Loucy (cell line): ENCODE measurements around the gene ELOVL6.

Source experiments
- EZH2phosphoT487 ChIP-seq: fragments of 200-600 bp; IDR thresholded peaks from 2 replicates; pipeline ENCODE4 v1.6.1; 2018; ENCODE audit warnings: antibody characterized with exemption, mild to moderate bottlenecking, moderate library complexity, borderline replicate concordance
- TF ChIP-seq, protein P1 (sequence below): fragments of 200-600 bp; sonication (generic); conservative IDR thresholded peaks from 2 replicates; pipeline ENCODE4 v1.5.1; 2014; ENCODE audit warnings: mild to moderate bottlenecking, antibody characterized with exemption, low read length

DNA sequence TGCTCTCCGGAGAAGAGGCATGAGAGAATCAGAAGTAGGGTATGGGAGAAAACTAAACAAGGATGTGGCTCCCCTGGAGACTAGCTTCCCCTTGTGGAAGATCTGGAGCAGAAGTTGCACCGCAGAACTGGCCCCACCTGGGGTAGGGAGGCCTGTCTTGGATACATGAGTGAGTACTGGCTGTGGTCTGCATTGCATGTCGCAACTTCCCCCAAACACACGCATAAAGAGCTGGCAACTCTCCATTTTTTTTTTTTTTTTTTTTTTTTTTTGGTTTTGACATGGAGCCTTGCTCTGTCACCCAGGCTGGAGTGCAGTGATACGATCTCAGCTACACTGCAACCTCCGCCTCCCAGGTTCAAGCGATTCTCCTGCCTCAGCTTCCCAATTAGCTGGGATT is 165.8 kb downstream of the ELOVL6 start:
- TF ChIP-seq, protein P1, sequence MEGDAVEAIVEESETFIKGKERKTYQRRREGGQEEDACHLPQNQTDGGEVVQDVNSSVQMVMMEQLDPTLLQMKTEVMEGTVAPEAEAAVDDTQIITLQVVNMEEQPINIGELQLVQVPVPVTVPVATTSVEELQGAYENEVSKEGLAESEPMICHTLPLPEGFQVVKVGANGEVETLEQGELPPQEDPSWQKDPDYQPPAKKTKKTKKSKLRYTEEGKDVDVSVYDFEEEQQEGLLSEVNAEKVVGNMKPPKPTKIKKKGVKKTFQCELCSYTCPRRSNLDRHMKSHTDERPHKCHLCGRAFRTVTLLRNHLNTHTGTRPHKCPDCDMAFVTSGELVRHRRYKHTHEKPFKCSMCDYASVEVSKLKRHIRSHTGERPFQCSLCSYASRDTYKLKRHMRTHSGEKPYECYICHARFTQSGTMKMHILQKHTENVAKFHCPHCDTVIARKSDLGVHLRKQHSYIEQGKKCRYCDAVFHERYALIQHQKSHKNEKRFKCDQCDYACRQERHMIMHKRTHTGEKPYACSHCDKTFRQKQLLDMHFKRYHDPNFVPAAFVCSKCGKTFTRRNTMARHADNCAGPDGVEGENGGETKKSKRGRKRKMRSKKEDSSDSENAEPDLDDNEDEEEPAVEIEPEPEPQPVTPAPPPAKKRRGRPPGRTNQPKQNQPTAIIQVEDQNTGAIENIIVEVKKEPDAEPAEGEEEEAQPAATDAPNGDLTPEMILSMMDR: no peak
- TF ChIP-seq EZH2phosphoT487: no peak
